ENCODE data around the gene ADSS2.
"Not testable (repeated sequence)": the region's sequence is repeated elsewhere in the genome, so short reads cannot be mapped to it uniquely, and the experiment has no call there.

Gene ADSS2

GRCh38 chr1:244384066-244384465 is 67.6 kb downstream of the ADSS2 start:
- no peak for TF ChIP-seq CTCF (IDR thresholded peaks at IDR 0.05; ENCODE audit: poor library complexity, severe bottlenecking)
- ATAC-seq (ENCODE audit: low read depth): no peak

GRCh38 chr1:244383278-244383884 is 68.3 kb downstream of the ADSS2 start:
- DNase-seq (ENCODE audit: low spot score) (no peak), ATAC-seq (ENCODE audit: low read depth) (no peak)
- TF ChIP-seq CTCF (IDR thresholded peaks at IDR 0.05; ENCODE audit: poor library complexity, severe bottlenecking): no peak
- Histone ChIP-seq H3K27me3 (ENCODE audit: insufficient read depth, poor library complexity, severe bottlenecking) (no peaks in the 10 kb centered on the region), H3K36me3 (ENCODE audit: low read depth) (no peaks in the 10 kb centered on the region), H3K27ac (ENCODE audit: poor library complexity, severe bottlenecking) (no peak overlapping the region), H3K4me3 (ENCODE audit: severe bottlenecking) (no peak overlapping the region), H3K4me1 (ENCODE audit: insufficient read depth, poor library complexity, severe bottlenecking) (peaks cover 6% of the 10 kb centered on the region), H3K9me3 (ENCODE audit: severe bottlenecking) (no peaks in the 10 kb centered on the region)

More at GRCh38 chr1:244384066-244384465, 67.6 kb downstream of the ADSS2 start:
- no peak for DNase-seq (ENCODE audit: low spot score)
- Histone ChIP-seq H3K9me3 (ENCODE audit: severe bottlenecking) (no peaks in the 10 kb centered on the region), H3K27me3 (ENCODE audit: insufficient read depth, poor library complexity, severe bottlenecking) (no peaks in the 10 kb centered on the region), H3K4me1 (ENCODE audit: insufficient read depth, poor library complexity, severe bottlenecking) (peaks cover 6% of the 10 kb centered on the region), H3K4me3 (ENCODE audit: severe bottlenecking) (no peak overlapping the region), H3K36me3 (ENCODE audit: low read depth) (no peaks in the 10 kb centered on the region), H3K27ac (ENCODE audit: poor library complexity, severe bottlenecking) (no peak overlapping the region)

GRCh38 chr1:244381878-244382565 is 69.7 kb downstream of the ADSS2 start:
- Histone ChIP-seq H3K9me3 (ENCODE audit: severe bottlenecking) (no peaks in the 10 kb centered on the region), H3K36me3 (ENCODE audit: low read depth) (no peaks in the 10 kb centered on the region), H3K4me3 (ENCODE audit: severe bottlenecking) (no peak overlapping the region), H3K27me3 (ENCODE audit: insufficient read depth, poor library complexity, severe bottlenecking) (no peaks in the 10 kb centered on the region), H3K27ac (ENCODE audit: poor library complexity, severe bottlenecking) (peak overlapping the region; percentile 22), H3K4me1 (ENCODE audit: insufficient read depth, poor library complexity, severe bottlenecking) (peaks cover 6% of the 10 kb centered on the region)
- TF ChIP-seq CTCF (IDR thresholded peaks at IDR 0.05; ENCODE audit: poor library complexity, severe bottlenecking): no peak
- ATAC-seq (ENCODE audit: low read depth) (peak; percentile 66; the same call in 2 of the 3 replicates), DNase-seq (ENCODE audit: low spot score) (no peak)

- Histone ChIP-seq H3K27me3 (ENCODE audit: insufficient read depth, poor library complexity, severe bottlenecking) (no peaks in the 10 kb centered on the region), H3K4me3 (ENCODE audit: severe bottlenecking) (no peak overlapping the region), H3K9me3 (ENCODE audit: severe bottlenecking) (no peaks in the 10 kb centered on the region), H3K36me3 (ENCODE audit: low read depth) (no peaks in the 10 kb centered on the region), H3K27ac (ENCODE audit: poor library complexity, severe bottlenecking) (no peak overlapping the region), H3K4me1 (ENCODE audit: insufficient read depth, poor library complexity, severe bottlenecking) (peaks cover 11% of the 10 kb centered on the region)
- ATAC-seq (ENCODE audit: low read depth) (no peak), DNase-seq (ENCODE audit: low spot score) (no peak)
- TF ChIP-seq CTCF (IDR thresholded peaks at IDR 0.05; ENCODE audit: poor library complexity, severe bottlenecking): no peak
These were observed 75.6 kb downstream of the ADSS2 start for GRCh38 chr1:244376126-244376525.

- peaks cover 11% of the 10 kb centered on the region for H3K4me1 ChIP-seq (ENCODE audit: insufficient read depth, poor library complexity, severe bottlenecking)
- no peaks in the 10 kb centered on the region for H3K27me3 ChIP-seq (ENCODE audit: insufficient read depth, poor library complexity, severe bottlenecking)
- TF ChIP-seq CTCF (IDR thresholded peaks at IDR 0.05; ENCODE audit: poor library complexity, severe bottlenecking): no peak
- ATAC-seq (ENCODE audit: low read depth) (no peak), DNase-seq (ENCODE audit: low spot score) (no peak)
- H3K9me3 ChIP-seq (ENCODE audit: severe bottlenecking): no peaks in the 10 kb centered on the region
- H3K27ac ChIP-seq (ENCODE audit: poor library complexity, severe bottlenecking): no peak overlapping the region
- no peak overlapping the region for H3K4me3 ChIP-seq (ENCODE audit: severe bottlenecking)
- no peaks in the 10 kb centered on the region for H3K36me3 ChIP-seq (ENCODE audit: low read depth)
These were observed 76.7 kb downstream of the ADSS2 start for GRCh38 chr1:244375051-244375450.

GRCh38 chr1:244374484-244374883 is 77.2 kb downstream of the ADSS2 start:
- ATAC-seq (ENCODE audit: low read depth); H3K9me3 ChIP-seq (ENCODE audit: severe bottlenecking); DNase-seq (ENCODE audit: low spot score); H3K4me3 ChIP-seq (ENCODE audit: severe bottlenecking); H3K27ac ChIP-seq (ENCODE audit: poor library complexity, severe bottlenecking); H3K27me3 ChIP-seq (ENCODE audit: insufficient read depth, poor library complexity, severe bottlenecking); H3K36me3 ChIP-seq (ENCODE audit: low read depth): not testable (repeated sequence)
- peaks cover 11% of the 10 kb centered on the region for H3K4me1 ChIP-seq (ENCODE audit: insufficient read depth, poor library complexity, severe bottlenecking)
